ENCODE data around the gene CHST5. TPM values are rescaled to one million over a fixed set of nuclear protein-coding genes. Genes with fewer than 3 reads are reported as not detected.

Gene CHST5
- total RNA-seq, 1 donor from 2014 or later: 0.13 TPM

DNA sequence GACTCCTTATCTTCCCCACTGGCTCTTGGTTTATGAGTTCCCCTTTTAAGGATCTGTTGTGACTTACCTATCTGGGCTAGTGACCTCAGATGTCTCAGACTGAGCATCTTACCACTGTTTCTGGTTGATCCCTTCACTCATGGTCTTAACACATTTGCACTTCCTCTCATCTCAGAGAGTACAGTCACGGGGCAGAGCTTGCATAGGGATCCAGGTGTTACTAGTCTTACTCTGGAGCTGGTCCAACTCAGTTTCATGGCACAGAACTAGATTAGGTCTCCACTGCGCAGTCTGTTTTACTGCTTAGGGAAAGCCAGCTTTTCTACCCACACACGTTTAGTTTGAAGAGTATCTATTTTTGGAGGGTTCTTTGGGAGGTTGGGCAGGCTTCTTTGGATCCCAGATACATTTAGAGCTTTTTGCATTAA, 40.5 kb upstream of the CHST5 start:
- peak overlapping the region; percentile 10 for H3K4me3 Mint-ChIP-seq (ENCODE audit: unreplicated experiment)

DNA sequence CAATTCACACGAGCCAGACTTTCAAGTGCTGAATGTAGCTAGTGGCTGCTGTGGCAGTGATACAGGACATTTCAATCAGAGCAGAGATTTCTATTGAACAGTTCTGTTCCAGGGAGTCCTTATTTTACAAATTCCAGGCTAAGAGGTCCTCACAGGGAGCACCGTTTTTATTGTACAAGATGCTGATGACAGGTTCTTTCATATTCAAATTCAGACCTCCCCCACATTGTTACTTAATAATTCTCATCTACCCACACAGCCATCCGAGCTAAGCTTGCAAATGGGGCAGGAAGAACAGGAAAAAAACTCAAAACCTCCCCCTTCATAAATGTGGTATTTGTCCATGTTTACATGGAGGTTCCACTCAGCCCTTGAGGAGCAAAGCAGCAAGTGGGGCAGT, 40.0 kb upstream of the CHST5 start:
- Mint-ChIP-seq H3K9me3 (ENCODE audit: unreplicated experiment) (no peaks in the 10 kb centered on the region), H3K4me3 (ENCODE audit: unreplicated experiment) (peak overlapping the region; percentile 10), H3K27ac (ENCODE audit: unreplicated experiment) (no peak overlapping the region), H3K27me3 (ENCODE audit: unreplicated experiment) (peaks cover 2% of the 10 kb centered on the region), H3K4me1 (ENCODE audit: unreplicated experiment) (peaks cover 21% of the 10 kb centered on the region), H3K36me3 (ENCODE audit: low read depth, unreplicated experiment) (peaks cover 60% of the 10 kb centered on the region)
- TF ChIP-seq, protein P1, sequence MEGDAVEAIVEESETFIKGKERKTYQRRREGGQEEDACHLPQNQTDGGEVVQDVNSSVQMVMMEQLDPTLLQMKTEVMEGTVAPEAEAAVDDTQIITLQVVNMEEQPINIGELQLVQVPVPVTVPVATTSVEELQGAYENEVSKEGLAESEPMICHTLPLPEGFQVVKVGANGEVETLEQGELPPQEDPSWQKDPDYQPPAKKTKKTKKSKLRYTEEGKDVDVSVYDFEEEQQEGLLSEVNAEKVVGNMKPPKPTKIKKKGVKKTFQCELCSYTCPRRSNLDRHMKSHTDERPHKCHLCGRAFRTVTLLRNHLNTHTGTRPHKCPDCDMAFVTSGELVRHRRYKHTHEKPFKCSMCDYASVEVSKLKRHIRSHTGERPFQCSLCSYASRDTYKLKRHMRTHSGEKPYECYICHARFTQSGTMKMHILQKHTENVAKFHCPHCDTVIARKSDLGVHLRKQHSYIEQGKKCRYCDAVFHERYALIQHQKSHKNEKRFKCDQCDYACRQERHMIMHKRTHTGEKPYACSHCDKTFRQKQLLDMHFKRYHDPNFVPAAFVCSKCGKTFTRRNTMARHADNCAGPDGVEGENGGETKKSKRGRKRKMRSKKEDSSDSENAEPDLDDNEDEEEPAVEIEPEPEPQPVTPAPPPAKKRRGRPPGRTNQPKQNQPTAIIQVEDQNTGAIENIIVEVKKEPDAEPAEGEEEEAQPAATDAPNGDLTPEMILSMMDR (IDR thresholded peaks at IDR 0.05; ENCODE audit: unreplicated experiment): no peak
- no peak for DNase-seq (ENCODE audit: low spot score)

More for the DNA sequence above, 40.5 kb upstream of the CHST5 start:
- Mint-ChIP-seq H3K27ac (ENCODE audit: unreplicated experiment) (no peak overlapping the region), H3K4me1 (ENCODE audit: unreplicated experiment) (peaks cover 18% of the 10 kb centered on the region), H3K36me3 (ENCODE audit: low read depth, unreplicated experiment) (peaks cover 58% of the 10 kb centered on the region), H3K9me3 (ENCODE audit: unreplicated experiment) (no peaks in the 10 kb centered on the region), H3K27me3 (ENCODE audit: unreplicated experiment) (peaks cover 2% of the 10 kb centered on the region)
- TF ChIP-seq, protein P1 (IDR thresholded peaks at IDR 0.05; ENCODE audit: unreplicated experiment): no peak
- no peak for DNase-seq (ENCODE audit: low spot score)

DNA sequence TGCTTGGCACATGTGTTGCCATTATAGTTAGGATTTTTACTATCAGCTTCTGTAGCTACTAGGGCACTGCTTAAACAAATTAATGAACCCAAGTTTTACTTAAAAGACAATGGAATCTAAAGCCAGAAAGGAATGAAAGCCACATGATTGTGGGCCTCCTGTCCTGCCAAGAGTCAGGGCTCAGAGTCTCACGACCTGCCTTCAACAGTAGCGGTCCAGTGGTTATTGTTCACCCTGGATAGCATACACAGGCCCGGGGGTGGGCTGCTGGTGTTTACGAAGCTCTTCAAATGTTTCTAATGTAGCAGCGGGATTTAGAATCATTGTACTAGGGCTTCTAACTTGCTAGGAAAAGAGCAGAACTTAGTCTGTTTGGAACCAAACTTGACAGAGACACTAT, 38.0 kb upstream of the CHST5 start:
- DNase-seq (ENCODE audit: low spot score): no peak
- Mint-ChIP-seq H3K27ac (ENCODE audit: unreplicated experiment) (peak overlapping the region; percentile 67), H3K4me3 (ENCODE audit: unreplicated experiment) (no peak overlapping the region), H3K9me3 (ENCODE audit: unreplicated experiment) (no peaks in the 10 kb centered on the region), H3K27me3 (ENCODE audit: unreplicated experiment) (peaks cover 4% of the 10 kb centered on the region), H3K4me1 (ENCODE audit: unreplicated experiment) (peaks cover 35% of the 10 kb centered on the region), H3K36me3 (ENCODE audit: low read depth, unreplicated experiment) (peaks cover 54% of the 10 kb centered on the region)
- TF ChIP-seq, protein P1 (IDR thresholded peaks at IDR 0.05; ENCODE audit: unreplicated experiment): no peak

DNA sequence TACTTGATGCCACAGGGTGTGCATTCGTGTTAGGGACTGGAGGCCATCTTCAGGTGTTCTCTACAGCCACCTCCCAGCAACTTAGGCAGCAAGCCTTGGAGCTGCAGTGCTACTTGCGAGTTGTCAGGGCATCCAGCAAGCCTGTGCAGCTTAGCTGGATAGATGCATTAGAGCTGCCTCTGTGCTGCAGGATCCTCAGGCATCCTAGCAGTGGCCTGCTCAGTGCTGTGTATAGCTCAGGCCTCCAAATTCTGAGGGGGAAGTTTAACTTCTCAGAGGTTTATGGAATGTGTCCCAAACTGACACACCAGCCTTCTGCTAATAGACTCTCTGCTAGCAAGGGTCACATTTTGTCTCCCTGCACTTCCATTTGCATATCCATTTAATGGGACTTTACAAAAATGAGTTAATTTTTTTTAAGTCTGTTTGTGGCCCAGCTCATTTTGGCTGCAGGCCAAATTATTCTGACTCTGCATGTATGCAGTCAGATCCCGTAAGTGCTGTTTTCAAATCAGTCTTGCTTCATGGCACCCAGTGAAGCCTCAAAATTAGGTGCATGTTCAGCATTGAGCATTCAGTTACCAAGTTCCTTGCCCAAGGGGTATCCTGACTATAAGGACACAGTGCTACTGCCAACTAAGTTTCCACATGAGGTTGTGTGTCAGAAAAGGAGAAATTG, 37.1 kb upstream of the CHST5 start:
- Mint-ChIP-seq H3K9me3 (ENCODE audit: unreplicated experiment) (no peaks in the 10 kb centered on the region), H3K4me1 (ENCODE audit: unreplicated experiment) (peaks cover 45% of the 10 kb centered on the region), H3K27me3 (ENCODE audit: unreplicated experiment) (peaks cover 4% of the 10 kb centered on the region), H3K27ac (ENCODE audit: unreplicated experiment) (no peak overlapping the region), H3K36me3 (ENCODE audit: low read depth, unreplicated experiment) (peaks cover 50% of the 10 kb centered on the region), H3K4me3 (ENCODE audit: unreplicated experiment) (peak overlapping the region; percentile 57)
- no peak for DNase-seq (ENCODE audit: low spot score)
- TF ChIP-seq, protein P1 (IDR thresholded peaks at IDR 0.05; ENCODE audit: unreplicated experiment): no peak

DNA sequence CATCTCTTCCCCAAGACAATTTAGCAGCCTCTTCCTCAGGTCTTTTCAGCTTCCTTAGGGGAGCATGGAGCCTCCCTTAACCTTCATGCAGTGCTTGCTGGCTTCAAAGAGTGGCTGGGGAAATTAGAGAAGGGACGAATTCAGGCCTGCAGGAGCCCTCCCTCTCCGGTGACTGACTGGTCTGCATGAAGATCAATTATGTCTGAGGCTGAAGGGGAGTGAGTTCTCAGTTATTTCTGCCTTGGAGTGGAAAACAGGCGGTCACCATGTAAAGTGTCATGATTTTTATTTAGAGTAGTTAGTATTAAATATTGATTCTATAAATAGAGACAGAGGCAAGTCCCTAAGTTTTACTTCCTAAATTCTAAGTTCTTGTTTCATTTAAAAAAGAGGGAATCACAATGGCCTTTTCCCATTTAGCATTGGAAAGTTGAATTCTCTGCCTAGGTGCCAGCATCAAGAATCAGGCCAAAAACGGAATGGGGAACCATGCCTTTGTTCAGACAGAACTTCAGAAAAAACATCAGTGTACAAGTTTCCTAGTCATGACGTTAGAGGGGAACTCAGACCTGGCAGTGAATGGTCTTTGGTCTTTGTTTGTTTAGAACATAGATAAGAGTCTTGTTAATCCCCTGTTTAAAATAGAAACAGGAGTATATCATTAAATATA, 34.6 kb upstream of the CHST5 start:
- no peaks in the 10 kb centered on the region for H3K9me3 Mint-ChIP-seq (ENCODE audit: unreplicated experiment)
- no peak overlapping the region for H3K27ac Mint-ChIP-seq (ENCODE audit: unreplicated experiment)
- H3K36me3 Mint-ChIP-seq (ENCODE audit: low read depth, unreplicated experiment): peaks cover 51% of the 10 kb centered on the region
- H3K4me3 Mint-ChIP-seq (ENCODE audit: unreplicated experiment): no peak overlapping the region
- TF ChIP-seq, protein P1 (IDR thresholded peaks at IDR 0.05; ENCODE audit: unreplicated experiment): no peak
- H3K27me3 Mint-ChIP-seq (ENCODE audit: unreplicated experiment): peaks cover 17% of the 10 kb centered on the region
- H3K4me1 Mint-ChIP-seq (ENCODE audit: unreplicated experiment): peaks cover 56% of the 10 kb centered on the region
- no peak for DNase-seq (ENCODE audit: low spot score)
